MG63 (cell line): ENCODE results near the gene GAS2L1. TPM values are rescaled to one million over a fixed set of nuclear protein-coding genes. Genes with fewer than 3 reads are reported as not detected.

Source experiments
- DNase-seq: peaks from one replicate; pipeline ENCODE4 v3.0.0-alpha.2; 2020
- H3K27me3 ChIP-seq: fragments of 250-450 bp; sonication (Bioruptor Pico); 2 replicates; pipeline ENCODE4 v1.5.1; 2020; ENCODE audit warnings: mild to moderate bottlenecking, moderate library complexity
- H3K36me3 ChIP-seq: fragments of 250-450 bp; sonication (Bioruptor Pico); 2 replicates; pipeline ENCODE4 v1.5.1; 2020; ENCODE audit warnings: mild to moderate bottlenecking, moderate library complexity
- H3K4me3 ChIP-seq: fragments of 250-450 bp; sonication (Bioruptor Pico); 2 replicates; pipeline ENCODE4 v1.5.1; 2020; ENCODE audit warnings: mild to moderate bottlenecking, moderate library complexity
- H3K9me3 ChIP-seq: fragments of 250-450 bp; sonication (Bioruptor Pico); 2 replicates; pipeline ENCODE4 v1.5.1; 2020; ENCODE audit warnings: mild to moderate bottlenecking, moderate library complexity
- total RNA-seq: library from RNA; depleted of rRNA; stranded (reverse); fragments of >200 nt; shearing (Covaris generic); gene quantifications from 2 replicates; pipeline ENCODE4 v1.2.3, GENCODE V29; 2014; ENCODE audit warnings: low replicate concordance; rRNA removed

Gene GAS2L1
- total RNA-seq, result 15.5 and 15.9 TPM in 2 replicates

DNA sequence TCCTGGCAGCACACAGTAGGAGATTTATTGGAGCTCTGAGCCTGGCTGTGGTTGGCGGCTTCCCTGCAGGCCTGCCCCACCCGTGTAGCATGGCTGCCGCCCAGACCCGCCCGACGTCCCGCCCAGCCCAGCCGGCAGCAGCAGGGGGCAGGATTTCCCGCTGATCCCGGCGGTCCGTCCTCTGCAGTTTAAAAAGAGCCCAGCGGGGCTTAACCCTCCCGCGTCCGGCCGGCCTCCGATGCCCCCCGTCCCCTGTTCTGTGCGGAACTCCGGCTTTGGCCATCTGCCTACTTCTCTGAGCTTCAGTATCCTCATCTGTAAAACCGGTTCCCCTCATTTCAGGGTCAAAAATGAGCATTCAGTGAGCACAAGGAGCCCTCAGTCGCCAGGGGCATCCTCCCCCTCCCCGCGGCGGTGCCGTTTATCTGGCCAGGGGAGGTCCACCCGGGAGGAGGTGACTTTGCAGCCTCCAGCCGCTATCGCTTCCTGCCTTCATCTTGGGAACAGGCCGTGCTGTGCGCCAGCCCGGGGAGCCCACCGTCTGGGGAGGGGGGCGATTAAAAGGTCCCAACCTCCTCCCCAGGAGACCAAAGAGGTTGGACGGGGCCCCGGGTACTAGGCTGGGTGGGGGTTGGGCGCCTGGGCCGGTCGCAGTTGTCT, at the start of gene GAS2L1:
Gene GAS2L1 (plus strand): TSS at position 476 of the 660 bp plus-strand sequence. CDS start 1,456 bp downstream, outside the sequence.
- H3K4me3 ChIP-seq, result peak within 1 kb of the TSS; percentile 83
- peaks cover 8% of the 10 kb centered on the region for H3K36me3 ChIP-seq
- DNase-seq, result peak; percentile 89
- no peaks in the 10 kb centered on the region for H3K9me3 ChIP-seq
- no peaks in the 10 kb centered on the region for H3K27me3 ChIP-seq

DNA sequence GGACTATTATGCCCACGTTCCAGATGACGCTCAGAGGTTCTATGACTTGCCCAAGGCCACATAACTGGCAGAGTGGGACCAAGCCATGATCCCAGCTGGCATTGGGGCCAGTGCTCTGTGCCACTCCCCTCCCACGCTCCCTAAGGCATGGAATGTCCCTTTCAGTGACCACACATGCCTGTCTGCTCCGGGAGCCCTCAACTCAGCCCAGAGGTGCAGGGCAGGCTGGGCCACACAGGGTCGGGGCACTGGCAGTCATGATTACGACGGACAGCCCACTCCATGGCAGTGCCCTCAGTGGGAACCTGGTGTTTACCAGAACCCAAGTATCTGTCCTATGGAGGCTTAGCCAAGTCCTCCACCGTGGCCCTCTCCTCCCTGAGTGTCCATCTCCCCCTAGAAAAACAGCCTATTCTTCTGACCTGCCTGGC, 48.7 kb upstream of the GAS2L1 start:
- Histone ChIP-seq H3K9me3 (no peaks in the 10 kb centered on the region), H3K4me3 (no peak overlapping the region), H3K36me3 (no peaks in the 10 kb centered on the region), H3K27me3 (no peaks in the 10 kb centered on the region)
- DNase-seq, result no peak

DNA sequence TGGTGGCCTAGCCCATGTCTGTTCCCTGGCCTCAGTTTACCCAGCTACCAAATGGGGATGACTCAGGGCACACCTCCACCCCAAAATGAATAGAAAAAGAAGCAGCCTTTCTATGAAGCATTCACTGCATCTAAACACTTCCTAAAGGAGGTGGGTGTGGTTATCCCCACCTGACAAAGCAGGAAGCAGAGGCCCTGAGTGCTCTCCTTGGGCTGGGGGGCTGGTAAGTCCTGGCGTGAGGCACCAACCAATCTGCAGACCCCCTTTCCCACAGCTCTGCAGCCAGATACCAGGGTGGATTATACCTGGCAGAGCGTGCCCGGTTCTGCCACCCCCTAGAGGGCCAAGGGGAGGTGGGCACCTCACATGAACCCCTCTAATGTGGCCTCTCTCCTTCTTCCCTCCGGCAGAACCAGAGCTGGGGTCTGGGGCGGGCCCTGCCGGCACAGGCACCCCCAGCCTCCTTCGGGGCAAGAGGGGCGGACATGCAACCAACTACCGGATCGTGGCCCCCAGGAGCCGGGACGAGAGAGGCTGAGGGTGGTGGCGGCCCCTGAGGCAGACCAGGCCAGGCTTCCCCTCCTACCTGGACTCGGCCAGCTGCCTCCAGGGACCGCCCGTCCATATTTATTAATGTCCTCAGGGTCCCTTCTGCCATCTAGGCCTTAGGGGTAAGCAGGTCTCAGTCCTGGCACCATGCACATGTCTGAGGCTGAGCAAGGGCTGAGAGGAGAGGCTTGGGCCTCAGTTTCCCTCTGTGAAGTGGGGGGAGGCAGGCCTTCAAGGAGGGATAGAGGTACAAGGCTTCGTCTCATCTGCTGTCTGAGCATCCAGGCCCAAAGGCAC, 47.8 kb upstream of the GAS2L1 start:
- Histone ChIP-seq H3K27me3 (no peaks in the 10 kb centered on the region), H3K36me3 (no peaks in the 10 kb centered on the region; the same call in 1 of the 2 replicates), H3K4me3 (no peak overlapping the region), H3K9me3 (no peaks in the 10 kb centered on the region)
- DNase-seq, result no peak

DNA sequence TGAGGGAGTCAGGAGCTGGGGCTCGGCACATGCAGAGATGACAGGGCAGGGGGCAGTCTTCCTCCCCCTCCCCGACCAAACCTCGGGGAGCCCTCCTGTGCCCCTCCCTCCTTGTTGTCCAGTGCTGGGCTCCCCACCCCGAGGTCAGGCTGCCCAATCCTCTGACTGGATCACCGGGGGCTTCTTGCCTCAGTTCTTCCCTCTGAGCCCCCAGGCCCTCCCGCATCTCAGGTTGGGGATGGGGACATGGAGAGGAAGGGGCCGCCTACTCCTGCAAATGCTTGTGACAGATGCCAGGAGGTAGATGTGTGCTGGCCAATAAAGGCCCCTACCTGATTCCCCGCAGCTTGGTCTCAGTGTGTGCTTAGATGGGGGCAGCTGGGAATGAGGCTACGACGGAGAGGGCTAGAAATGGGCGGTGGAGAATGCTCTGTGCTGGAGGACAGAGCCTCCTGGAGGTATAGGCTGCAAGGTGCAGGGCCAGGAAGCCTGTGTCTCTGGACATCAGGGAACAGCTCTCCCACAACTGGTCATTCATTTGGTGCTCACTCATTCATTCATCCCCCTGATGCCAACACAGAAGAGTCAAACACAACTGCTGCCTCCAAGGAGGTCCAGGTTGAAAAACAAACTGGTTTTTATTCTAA, 47.1 kb upstream of the GAS2L1 start:
- Histone ChIP-seq H3K27me3 (no peaks in the 10 kb centered on the region), H3K9me3 (no peaks in the 10 kb centered on the region), H3K36me3 (peaks cover 4% of the 10 kb centered on the region), H3K4me3 (no peak overlapping the region)
- no peak for DNase-seq

DNA sequence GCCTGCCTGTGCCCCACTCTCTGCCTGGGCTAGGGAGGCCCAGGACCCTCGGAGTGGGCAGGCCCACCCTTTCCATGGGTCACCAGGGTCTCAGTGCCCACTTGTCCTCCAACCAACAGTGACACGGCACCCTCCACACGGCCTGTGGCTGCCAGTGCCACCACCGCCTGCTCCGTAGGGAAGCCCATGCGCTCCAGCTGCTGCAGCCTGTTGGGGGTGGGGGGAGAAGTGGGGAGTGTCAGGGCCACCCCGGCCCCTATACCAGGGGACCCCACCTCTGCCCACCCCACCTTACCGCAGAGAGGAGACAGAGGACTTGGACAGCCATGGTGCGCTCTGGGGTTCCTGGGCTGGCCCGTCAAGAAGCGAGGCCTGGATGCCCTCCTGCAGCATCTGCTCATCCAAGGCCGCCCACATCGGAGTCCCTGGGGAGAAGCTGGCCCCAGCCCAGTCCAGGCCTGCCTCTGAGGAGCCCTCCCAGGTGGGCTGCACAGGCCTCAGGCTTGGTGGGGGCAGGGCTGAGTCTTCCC, 46.4 kb upstream of the GAS2L1 start:
- Histone ChIP-seq H3K27me3 (no peaks in the 10 kb centered on the region), H3K36me3 (peaks cover 10% of the 10 kb centered on the region), H3K4me3 (no peak overlapping the region), H3K9me3 (no peaks in the 10 kb centered on the region)
- no peak for DNase-seq

DNA sequence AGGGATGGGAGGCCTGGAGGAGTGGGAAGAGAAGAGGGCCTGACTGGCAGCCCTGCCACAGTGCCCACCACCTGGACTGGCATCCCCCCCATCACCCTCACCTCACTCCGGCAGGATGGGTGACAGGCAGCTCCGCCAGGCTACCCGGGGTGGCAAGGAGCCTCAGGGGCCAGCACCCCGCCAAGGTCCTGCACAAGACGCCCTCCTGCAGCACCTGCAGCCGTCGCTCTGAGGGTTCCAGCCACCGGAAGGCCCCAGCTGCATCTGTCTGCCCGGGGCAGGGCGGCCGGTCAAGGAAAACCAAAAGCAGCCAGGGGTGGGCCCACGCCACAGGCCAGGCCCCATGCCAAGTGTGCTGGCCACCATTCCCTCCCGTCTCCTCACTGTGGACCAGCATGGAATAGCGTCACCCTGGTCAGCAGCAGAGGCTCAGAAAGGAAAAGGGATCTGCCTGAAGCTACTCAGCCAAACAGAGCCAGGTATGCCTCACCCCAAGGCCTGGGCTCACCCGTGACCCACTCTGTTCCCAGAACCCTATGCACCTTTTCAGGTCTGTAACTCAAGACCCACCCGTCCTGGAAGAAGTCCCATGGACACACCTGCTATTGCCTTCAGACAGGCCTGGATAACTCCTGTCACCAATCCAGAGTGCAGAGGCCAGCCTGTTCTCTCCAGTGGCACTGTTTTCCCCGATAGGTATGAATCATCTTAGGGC, 45.7 kb upstream of the GAS2L1 start:
- Histone ChIP-seq H3K9me3 (no peaks in the 10 kb centered on the region), H3K36me3 (peaks cover 16% of the 10 kb centered on the region), H3K4me3 (no peak overlapping the region), H3K27me3 (no peaks in the 10 kb centered on the region)
- DNase-seq, result no peak

DNA sequence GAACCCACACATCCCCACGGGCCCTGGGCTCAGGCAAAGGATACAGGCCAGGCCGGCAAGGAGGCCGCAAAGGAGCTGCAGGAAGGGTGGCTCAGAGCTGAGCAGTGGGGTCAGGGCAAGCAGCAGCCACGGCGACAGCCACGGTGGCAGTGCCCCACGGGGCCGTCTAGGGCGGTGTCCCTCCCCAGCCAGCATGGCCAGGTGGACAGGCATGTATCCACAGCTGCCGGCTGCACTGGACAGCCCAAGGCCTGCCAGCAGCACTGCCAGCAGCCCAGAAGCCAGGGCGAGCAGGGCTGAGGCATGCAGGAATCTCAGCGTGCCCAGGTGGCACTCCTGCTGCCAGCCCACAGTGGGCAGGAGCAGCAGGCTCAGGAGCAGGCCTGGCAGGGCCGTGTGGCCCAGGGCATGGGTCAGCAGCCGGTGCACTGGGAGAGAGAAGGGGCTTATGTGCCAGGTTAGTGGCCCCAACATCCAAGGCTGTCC, 42.6 kb upstream of the GAS2L1 start:
- H3K36me3 ChIP-seq, result peaks cover 29% of the 10 kb centered on the region
- no peaks in the 10 kb centered on the region for H3K27me3 ChIP-seq
- H3K4me3 ChIP-seq, result no peak overlapping the region
- no peak for DNase-seq
- H3K9me3 ChIP-seq, result no peaks in the 10 kb centered on the region

DNA sequence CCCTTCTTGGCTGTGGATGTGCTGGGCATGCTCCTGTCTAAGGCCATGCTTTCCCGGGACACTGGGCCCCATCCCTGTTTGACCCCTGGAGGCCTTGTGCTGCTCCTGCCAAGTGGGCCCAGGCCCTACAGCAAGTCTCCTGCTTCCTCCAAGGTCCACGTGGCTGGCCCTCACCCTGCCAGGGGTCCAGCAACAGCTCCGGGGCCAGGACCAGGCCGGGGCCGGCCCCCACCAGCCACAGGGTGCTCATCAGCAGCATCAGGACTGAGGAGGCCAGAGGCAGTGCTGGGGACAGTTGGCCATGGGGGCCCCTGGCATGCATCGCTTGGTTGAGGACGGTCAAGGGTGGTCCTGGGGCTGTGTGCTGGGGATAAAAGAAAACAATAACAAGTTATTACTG, 41.1 kb upstream of the GAS2L1 start:
- DNase-seq, result no peak
- Histone ChIP-seq H3K9me3 (no peaks in the 10 kb centered on the region), H3K27me3 (no peaks in the 10 kb centered on the region), H3K36me3 (peaks cover 43% of the 10 kb centered on the region), H3K4me3 (no peak overlapping the region)

DNA sequence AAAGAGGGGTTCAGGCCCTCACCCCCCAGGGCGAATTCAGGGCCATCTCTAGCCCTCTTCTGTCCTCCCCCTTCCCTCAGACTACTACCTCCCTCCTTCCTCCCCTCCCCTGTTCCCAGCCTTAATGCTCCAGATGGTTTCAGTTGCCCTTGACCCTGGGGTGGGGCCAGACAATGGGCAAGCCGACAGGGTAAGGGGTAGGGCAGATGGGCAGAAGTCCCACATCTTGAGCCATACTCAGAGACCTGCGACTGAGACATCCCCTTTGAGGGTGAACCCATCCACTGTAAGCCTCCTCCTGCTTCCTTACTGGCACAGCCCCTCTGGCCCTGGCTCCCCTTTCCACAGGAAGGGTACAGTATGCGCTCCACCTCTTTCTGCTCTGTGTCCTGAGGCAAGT, 40.5 kb upstream of the GAS2L1 start:
- H3K4me3 ChIP-seq, result peak overlapping the region; percentile 88
- H3K9me3 ChIP-seq, result no peaks in the 10 kb centered on the region
- peaks cover 50% of the 10 kb centered on the region for H3K36me3 ChIP-seq
- H3K27me3 ChIP-seq, result no peaks in the 10 kb centered on the region
- no peak for DNase-seq

DNA sequence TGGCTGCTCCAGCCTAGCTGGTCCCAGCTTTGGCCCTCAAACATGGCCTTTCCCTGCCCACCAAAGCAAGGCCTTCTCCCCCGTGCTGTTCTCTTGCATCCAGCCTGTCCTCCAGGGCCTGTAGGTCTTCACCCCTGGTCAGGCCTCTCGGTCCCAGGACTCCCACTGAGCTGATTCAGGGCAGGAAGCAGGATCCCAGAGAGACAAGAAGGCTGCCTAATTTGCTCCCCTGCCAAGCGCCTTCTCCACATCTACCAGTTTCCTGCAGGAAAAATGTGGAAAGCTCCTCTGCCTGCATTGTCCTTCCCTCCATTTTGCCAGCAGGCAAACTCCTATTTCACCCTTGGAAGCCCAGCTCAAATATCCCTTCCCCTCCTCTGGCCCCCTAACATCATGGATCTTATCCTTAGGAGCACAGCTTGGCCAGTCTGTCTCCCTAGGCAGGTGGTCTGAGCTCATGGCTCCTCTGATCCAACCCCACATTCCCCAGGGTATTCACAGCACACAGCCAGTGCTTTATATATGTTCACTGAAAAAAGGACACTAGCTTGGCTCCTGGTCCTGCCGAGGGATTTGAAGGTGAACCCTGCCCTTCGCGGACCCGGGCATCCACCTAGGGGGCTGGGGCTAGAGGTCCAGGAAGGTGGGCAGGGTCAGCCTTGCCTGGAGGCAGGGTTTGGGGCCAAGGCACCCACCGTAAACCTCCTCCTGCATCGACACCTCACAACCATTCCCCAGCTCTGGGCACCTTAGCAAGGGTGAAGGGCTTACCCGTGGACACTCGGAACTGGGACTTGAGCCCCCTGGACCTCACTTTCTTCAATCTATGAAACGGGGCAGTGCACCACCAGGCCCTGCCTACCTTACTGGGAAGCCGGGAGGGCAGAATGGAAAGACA, 39.6 kb upstream of the GAS2L1 start:
- Histone ChIP-seq H3K9me3 (no peaks in the 10 kb centered on the region), H3K27me3 (no peaks in the 10 kb centered on the region), H3K36me3 (peaks cover 58% of the 10 kb centered on the region), H3K4me3 (peak overlapping the region; percentile 88)
- DNase-seq, result peak; percentile 52

DNA sequence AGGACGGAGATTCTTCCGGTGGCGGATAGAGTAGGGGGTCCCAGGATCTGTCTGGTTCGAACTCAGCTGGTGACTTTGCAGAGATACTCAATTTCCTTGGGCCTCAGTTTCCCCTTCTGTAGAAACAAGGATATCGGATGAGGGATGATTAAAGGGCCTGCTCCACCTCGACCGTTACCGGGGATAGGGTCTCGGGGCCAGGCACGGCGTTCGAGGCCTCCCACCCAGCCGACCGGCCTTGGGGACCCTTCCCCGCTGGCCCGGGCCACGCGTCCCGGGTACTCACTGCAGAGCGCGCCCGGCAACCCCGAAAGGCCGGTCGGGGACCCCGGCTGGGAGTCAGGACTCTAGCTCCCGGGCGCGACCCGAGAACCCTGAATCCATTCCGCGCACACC, 39.0 kb upstream of the GAS2L1 start:
- H3K36me3 ChIP-seq, result peaks cover 65% of the 10 kb centered on the region
- H3K4me3 ChIP-seq, result peak overlapping the region; percentile 88
- no peaks in the 10 kb centered on the region for H3K9me3 ChIP-seq
- no peak for DNase-seq
- H3K27me3 ChIP-seq, result no peaks in the 10 kb centered on the region

DNA sequence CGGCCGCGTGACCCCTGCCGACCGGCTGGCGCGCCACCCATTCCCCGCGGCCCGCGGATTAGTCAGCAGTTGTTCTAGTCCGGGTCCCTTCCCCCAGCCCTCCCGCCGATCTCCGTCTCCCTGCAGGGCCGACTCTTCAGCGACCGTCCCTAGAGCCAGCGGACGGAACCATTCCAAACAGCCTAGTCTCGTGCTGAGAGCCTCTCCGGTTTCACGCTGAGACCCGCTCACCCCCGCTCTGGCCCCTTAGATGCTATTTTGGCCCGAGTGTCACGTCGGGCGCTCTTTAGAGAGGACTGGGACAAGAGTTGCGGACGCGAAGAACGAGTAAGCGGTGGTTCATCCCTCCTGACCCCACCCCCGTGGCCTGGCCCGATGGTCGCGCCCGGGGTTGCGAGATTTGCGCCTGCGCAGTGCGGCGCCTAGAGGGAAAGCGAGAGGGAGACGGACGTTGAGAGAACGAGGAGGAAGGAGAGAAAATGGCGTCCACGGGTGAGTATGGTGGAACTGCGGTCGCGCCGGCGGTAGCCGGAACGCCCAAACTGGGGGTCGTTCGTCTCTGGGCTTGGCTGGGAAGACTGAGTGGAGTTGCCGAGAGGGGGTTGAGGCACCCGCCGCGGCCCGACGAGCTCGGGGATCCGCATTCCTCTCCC, 38.5 kb upstream of the GAS2L1 start, which contains the start of the genes EWSR1 and RHBDD3:
Gene EWSR1 (plus strand): TSS at position 411 of the 653 bp plus-strand sequence. CDS start 69 bp downstream, at position 480.
Gene RHBDD3 (minus strand): TSS at position 124 of the 653 bp plus-strand sequence. CDS start 2,355 bp downstream, outside the sequence.
- H3K4me3 ChIP-seq, result peak within 1 kb of the TSS; percentile 88
- H3K27me3 ChIP-seq, result no peaks in the 10 kb centered on the region
- H3K9me3 ChIP-seq, result no peaks in the 10 kb centered on the region
- DNase-seq, result peak; percentile 98
- peaks cover 70% of the 10 kb centered on the region for H3K36me3 ChIP-seq

DNA sequence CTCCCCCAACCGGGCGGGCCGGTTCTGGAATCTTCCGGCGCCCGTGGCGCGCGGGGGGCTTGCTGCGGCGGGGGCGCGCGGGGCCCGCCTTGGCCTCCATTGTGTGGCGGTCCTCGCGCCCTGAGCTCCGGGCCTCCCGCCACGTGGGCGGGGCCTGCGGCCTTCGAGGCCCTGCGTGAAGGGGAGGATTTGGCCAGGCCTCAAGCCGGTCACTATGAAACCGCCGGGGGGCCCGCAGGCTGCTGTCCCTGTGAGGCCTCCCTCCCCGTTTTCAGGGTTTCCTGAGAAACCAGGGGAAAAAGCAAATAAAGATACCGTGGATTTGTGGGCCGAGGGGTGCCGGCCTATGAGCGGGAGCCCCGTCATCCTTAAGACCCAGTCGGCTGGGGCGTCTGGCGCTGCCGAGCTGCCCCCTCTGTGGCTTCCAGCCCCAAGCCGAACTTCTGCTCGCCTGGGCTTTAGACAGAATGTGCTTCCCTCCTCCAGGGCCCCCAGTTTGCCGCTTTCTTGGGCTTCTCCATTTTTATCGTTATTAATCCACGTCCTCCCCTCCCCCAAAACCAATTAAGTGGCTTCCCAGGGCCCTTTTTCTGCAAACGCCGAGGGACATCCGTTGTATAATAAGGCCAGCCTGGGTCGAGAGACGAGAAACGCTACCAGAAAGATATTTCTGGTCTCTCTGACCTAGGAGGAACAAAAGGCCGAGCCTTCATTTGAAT, 37.8 kb upstream of the GAS2L1 start:
- no peaks in the 10 kb centered on the region for H3K9me3 ChIP-seq
- no peaks in the 10 kb centered on the region for H3K27me3 ChIP-seq
- DNase-seq, result peak; percentile 77
- H3K4me3 ChIP-seq, result peak overlapping the region; percentile 88
- peaks cover 77% of the 10 kb centered on the region for H3K36me3 ChIP-seq

DNA sequence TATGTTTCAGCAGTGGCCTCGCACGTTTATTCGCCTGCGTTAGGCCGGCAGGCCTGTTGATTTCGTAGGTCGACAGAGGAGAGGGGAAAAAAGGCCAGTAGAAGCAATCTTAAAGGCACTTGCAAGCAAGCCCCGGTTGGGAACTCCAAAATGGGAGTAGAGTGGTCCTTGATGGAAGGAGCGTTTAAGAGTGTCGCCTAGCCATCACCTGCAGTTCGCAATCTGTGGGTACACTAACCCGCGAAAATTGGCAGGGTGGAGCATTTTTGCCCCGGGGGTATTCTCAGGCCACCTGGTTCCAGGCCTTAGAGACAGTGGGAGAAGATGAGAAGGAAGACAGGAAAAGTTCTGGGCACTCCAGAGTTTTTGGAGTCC, 37.2 kb upstream of the GAS2L1 start:
- Histone ChIP-seq H3K4me3 (peak overlapping the region; percentile 88), H3K36me3 (peaks cover 80% of the 10 kb centered on the region)
- DNase-seq, result no peak

More for the DNA sequence above, 37.2 kb upstream of the GAS2L1 start:
- Histone ChIP-seq H3K9me3 (no peaks in the 10 kb centered on the region), H3K27me3 (no peaks in the 10 kb centered on the region)
